ENCODE results near the gene DHRS7C.

The DHRS7C gene

GRCh38 chr17:9763643-9764042, 27.7 kb downstream of the DHRS7C start:
- no peak for DNase-seq

- DNase-seq: no peak
Measured at GRCh38 chr17:9760266-9760665, 31.1 kb downstream of the DHRS7C start.

- DNase-seq: no peak
Measured at GRCh38 chr17:9755083-9755482, 36.3 kb downstream of the DHRS7C start.

GRCh38 chr17:9750524-9750923, 40.9 kb downstream of the DHRS7C start:
- DNase-seq: no peak

- no peak for DNase-seq
Measured at GRCh38 chr17:9729735-9730420, 61.5 kb downstream of the DHRS7C start.

- DNase-seq: no peak
Measured at GRCh38 chr17:9729034-9729650, 62.2 kb downstream of the DHRS7C start.

GRCh38 chr17:9728564-9728963, 62.8 kb downstream of the DHRS7C start:
- DNase-seq: no peak

GRCh38 chr17:9728005-9728404, 63.4 kb downstream of the DHRS7C start:
- DNase-seq: no peak

GRCh38 chr17:9726291-9726690, 65.1 kb downstream of the DHRS7C start:
- DNase-seq: no peak

- DNase-seq: no peak
Measured at GRCh38 chr17:9725575-9725974, 65.8 kb downstream of the DHRS7C start.
